ENCODE results near the gene XRN2.
"Not testable (repeated sequence)": the region's sequence is repeated elsewhere in the genome, so short reads cannot be mapped to it uniquely, and the experiment has no call there.

The XRN2 gene

GRCh38 chr20:21352703-21353102 lies 49.6 kb downstream of the XRN2 start:
- DNase-seq (ENCODE audit: low spot score), result no peak

- no peak for DNase-seq (ENCODE audit: low spot score)
Observed at GRCh38 chr20:21353236-21353635, 50.1 kb downstream of the XRN2 start.

GRCh38 chr20:21355981-21356380 lies 52.9 kb downstream of the XRN2 start:
- no peak for DNase-seq (ENCODE audit: low spot score)

GRCh38 chr20:21356386-21356785 lies 53.3 kb downstream of the XRN2 start:
- DNase-seq (ENCODE audit: low spot score), result no peak

DNA sequence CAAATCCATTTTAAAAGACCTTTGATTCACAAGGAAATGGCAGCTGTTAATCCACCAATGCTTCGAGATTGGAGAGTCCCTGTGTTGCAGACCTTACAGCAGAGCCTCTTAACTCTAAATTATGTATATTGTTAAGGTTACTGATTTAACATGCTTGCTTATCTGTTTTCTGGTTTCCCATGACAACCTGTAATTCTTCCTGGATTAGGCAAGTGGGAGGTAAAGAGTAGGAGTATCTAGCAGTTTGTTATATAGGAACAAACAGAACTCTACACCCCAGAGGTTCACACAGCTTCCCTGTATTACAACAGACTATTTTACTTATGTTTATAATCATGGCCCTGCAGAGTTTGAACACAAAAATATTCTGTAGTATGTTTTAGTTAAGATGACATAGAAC lies 54.7 kb downstream of the XRN2 start:
- no peak for DNase-seq (ENCODE audit: low spot score)

GRCh38 chr20:21358737-21359136 lies 55.6 kb downstream of the XRN2 start:
- no peak for DNase-seq (ENCODE audit: low spot score)

GRCh38 chr20:21360705-21361104 lies 57.6 kb downstream of the XRN2 start:
- DNase-seq (ENCODE audit: low spot score), result no peak

DNA sequence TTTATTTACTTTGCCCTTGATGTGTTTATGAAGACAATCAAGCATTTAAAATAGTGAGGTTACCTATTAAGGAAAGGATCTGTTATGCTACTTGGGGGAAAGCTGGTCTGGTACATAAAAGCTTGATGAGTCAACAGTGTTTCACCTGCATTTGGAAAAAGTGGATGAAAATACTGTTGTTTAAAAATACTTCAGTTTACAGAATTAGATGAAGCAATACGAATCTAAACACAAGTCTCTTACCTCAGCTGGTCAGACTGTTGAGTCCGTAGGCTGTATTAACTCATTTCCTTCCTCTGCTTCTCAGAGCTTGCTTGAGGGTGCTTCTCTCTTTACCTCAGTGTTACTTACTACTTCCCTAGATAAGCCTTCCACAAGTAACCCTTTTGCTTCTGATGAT lies 58.1 kb downstream of the XRN2 start:
- no peak for DNase-seq (ENCODE audit: low spot score)

GRCh38 chr20:21364413-21364812 lies 61.3 kb downstream of the XRN2 start:
- no peak for DNase-seq (ENCODE audit: low spot score)

GRCh38 chr20:21365771-21366170 lies 62.6 kb downstream of the XRN2 start:
- DNase-seq (ENCODE audit: low spot score), result no peak

DNA sequence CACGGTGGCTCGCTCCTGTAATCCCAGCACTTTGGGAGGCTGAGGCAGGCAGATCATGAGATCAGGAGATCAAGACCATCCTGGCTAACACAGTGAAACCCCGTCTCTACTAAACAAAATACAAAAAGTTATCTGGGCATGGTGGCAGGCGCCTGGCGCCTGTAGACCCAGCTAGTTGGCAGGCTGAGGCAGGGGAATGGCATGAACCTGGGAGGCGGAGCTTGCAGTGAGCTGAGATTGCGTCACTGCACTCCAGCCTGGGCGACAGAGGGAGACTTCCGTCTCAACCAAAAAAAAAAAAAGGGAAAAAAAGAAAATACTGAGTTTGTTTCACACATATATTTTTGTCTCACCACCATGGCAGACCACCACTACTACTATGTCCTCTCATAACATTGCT lies 63.1 kb downstream of the XRN2 start:
- not testable (repeated sequence) for DNase-seq (ENCODE audit: low spot score)

- no peak for DNase-seq (ENCODE audit: low spot score)
Observed at GRCh38 chr20:21368791-21369190, 65.7 kb downstream of the XRN2 start.

DNA sequence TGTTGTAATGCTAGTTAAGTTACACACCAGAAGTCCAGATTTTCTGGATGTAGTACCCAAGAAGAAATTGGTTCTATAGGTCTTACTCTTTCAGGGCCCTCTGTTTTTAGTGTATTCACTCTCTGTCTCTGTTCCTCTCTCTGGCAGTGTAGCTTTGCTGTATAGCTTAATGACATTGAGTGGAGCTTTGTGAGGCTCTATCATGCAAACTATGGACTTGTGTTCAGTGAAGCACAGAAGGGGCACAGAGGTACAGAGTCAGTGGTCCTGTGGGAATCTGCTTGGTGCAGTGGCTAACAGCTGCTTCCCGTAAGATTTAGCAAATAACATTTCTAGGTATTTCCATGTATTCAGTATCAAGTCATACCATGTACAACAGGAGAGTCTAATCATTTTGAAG lies 68.1 kb downstream of the XRN2 start:
- DNase-seq (ENCODE audit: low spot score), result no peak

- DNase-seq (ENCODE audit: low spot score), result no peak
Observed at GRCh38 chr20:21372016-21372415, 68.9 kb downstream of the XRN2 start.

GRCh38 chr20:21373436-21373835 lies 70.3 kb downstream of the XRN2 start:
- DNase-seq (ENCODE audit: low spot score), result no peak

- no peak for DNase-seq (ENCODE audit: low spot score)
Observed at GRCh38 chr20:21376626-21377025, 73.5 kb downstream of the XRN2 start.

GRCh38 chr20:21377701-21378100 lies 74.6 kb downstream of the XRN2 start:
- DNase-seq (ENCODE audit: low spot score), result no peak

GRCh38 chr20:21378259-21378658 lies 75.1 kb downstream of the XRN2 start:
- no peak for DNase-seq (ENCODE audit: low spot score)

DNA sequence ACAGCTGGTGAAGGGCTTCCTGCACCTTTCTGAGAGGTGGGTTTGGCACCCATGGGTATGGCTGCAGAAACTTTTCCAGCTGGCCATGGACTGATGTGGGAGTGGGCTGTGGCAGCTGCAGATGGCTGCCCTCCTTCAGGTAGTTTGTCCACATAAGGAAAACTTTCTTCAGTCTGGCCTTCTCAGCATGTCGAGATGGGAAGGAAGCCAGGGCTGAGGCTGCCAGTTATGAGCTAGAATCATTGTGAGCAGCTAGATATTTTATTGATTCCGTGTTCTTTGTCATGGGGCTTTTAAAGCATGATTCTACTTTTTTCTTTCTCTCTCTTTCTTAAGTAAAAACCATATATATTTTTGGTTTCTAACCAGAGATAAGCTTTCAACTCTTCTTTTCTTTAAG lies 77.6 kb downstream of the XRN2 start:
- DNase-seq (ENCODE audit: low spot score), result no peak

- no peak for DNase-seq (ENCODE audit: low spot score)
Observed at GRCh38 chr20:21381619-21382018, 78.5 kb downstream of the XRN2 start.

DNA sequence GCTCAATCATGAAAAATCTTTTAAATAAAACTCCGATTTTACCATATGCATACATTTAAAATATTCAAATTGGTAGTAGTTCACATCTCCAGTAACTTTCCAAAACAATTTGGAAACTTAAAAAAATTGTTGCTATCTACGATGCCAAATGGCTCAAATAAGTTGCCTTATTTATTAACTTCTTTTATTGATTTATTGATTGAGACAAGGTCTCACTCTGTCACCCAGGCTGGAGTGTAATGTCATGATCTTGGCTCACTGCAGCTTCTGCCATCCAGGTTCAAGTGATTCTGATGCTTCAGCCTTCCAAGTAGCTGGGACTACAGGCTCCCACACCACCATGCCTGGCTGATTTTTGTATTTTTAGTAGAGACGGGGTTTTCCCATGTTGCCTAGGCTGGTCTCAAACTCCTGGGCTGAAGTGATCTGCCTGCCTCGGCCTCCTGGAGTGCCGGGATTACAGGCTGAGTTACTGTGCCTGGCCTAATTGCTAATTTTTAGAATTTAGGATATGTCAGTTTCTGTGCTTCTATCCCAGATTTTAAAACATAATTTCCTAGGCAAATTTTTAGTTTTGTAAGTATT lies 81.3 kb downstream of the XRN2 start:
- DNase-seq (ENCODE audit: low spot score), result no peak

DNA sequence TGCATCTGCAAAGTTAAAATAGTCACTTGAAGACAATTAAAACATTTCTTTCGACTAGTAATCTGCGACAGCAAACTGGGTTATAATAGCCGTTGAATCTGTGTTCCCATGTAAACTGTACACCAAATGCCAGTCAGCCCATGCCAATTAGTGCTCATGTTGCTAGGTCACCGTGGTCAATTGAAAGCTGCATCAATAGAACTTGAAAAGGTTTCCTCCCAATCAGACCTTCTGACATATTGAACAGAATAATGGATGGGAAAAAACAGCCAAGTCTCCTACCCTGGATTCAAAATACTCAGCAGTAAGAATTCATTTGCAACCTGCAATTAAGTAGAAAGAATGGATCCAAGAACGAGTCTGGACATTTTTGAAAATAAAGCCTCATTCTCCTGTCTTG lies 83.0 kb downstream of the XRN2 start:
- DNase-seq (ENCODE audit: low spot score), result no peak

- no peak for DNase-seq (ENCODE audit: low spot score)
Observed at GRCh38 chr20:21387528-21387927, 84.4 kb downstream of the XRN2 start.

- no peak for DNase-seq (ENCODE audit: low spot score)
Observed at GRCh38 chr20:21388566-21388965, 85.4 kb downstream of the XRN2 start.

GRCh38 chr20:21389368-21389767 lies 86.2 kb downstream of the XRN2 start:
- DNase-seq (ENCODE audit: low spot score), result no peak

Data from pons (tissue), 1 donor.